Ishikawa (cell line): ENCODE results near the gene DAAM1.

Source experiments
- CEBPB ChIP-seq: IDR thresholded peaks from 2 replicates; pipeline ENCODE4 v1.6.1; 2012
- EGR1 ChIP-seq: IDR thresholded peaks from 2 replicates; pipeline ENCODE4 v1.6.1; 2012
- FOXM1 ChIP-seq: IDR thresholded peaks from 2 replicates; pipeline ENCODE4 v1.6.1; 2012; ENCODE audit warnings: low read depth, borderline replicate concordance
- MAX ChIP-seq: IDR thresholded peaks from 2 replicates; pipeline ENCODE4 v1.6.1; 2012
- NFIC ChIP-seq: IDR thresholded peaks from 2 replicates; pipeline ENCODE4 v1.6.1; 2012
- REST ChIP-seq: IDR thresholded peaks from 2 replicates; pipeline ENCODE4 v1.6.1; 2012; ENCODE audit warnings: low read depth, mild to moderate bottlenecking
- TAF1 ChIP-seq: IDR thresholded peaks from 2 replicates; pipeline ENCODE4 v1.6.1; 2012; ENCODE audit warnings: low read depth, mild to moderate bottlenecking
- TCF12 ChIP-seq: IDR thresholded peaks from 2 replicates; pipeline ENCODE4 v1.6.1; 2012; ENCODE audit warnings: low read depth

GRCh38 chr14:59292028-59292427 is 103.6 kb downstream of the DAAM1 start:
- no peak for TF ChIP-seq TAF1
- no peak for TF ChIP-seq FOXM1
- no peak for TF ChIP-seq EGR1
- TF ChIP-seq CEBPB, result no peak
- TF ChIP-seq MAX, result no peak
- TF ChIP-seq REST, result no peak
- TF ChIP-seq TCF12, result no peak
- TF ChIP-seq NFIC, result no peak
